ENCODE results near the gene SLC18A3.

Gene SLC18A3

GRCh38 chr10:49622426-49623425 is 12.6 kb downstream of the SLC18A3 start:
- H3K27ac Mint-ChIP-seq = no peak overlapping the region
- ATAC-seq (no peak), DNase-seq (no peak)
- H3K4me1 Mint-ChIP-seq = no peaks in the 10 kb centered on the region
- H3K9me3 Mint-ChIP-seq = no peaks in the 10 kb centered on the region
- H3K4me3 Mint-ChIP-seq = no peak overlapping the region
- H3K27me3 Mint-ChIP-seq = peaks cover 22% of the 10 kb centered on the region
- no peaks in the 10 kb centered on the region for H3K36me3 Mint-ChIP-seq (ENCODE audit: low read depth)

- Mint-ChIP-seq H3K27me3 (peaks cover 8% of the 10 kb centered on the region), H3K36me3 (ENCODE audit: low read depth) (no peaks in the 10 kb centered on the region), H3K9me3 (no peaks in the 10 kb centered on the region), H3K4me3 (no peak overlapping the region), H3K27ac (no peak overlapping the region), H3K4me1 (no peaks in the 10 kb centered on the region)
- DNase-seq = no peak
- no peak for ATAC-seq
Measured at GRCh38 chr10:49624629-49625028, 14.5 kb downstream of the SLC18A3 start.

- no peaks in the 10 kb centered on the region for H3K9me3 Mint-ChIP-seq
- DNase-seq (no peak), ATAC-seq (no peak)
- no peak overlapping the region for H3K4me3 Mint-ChIP-seq
- no peaks in the 10 kb centered on the region for H3K36me3 Mint-ChIP-seq (ENCODE audit: low read depth)
- no peaks in the 10 kb centered on the region for H3K4me1 Mint-ChIP-seq
- H3K27ac Mint-ChIP-seq = no peak overlapping the region
- peaks cover 4% of the 10 kb centered on the region for H3K27me3 Mint-ChIP-seq
Measured at GRCh38 chr10:49625411-49625810, 15.3 kb downstream of the SLC18A3 start.

GRCh38 chr10:49627038-49627437 is 16.9 kb downstream of the SLC18A3 start:
- H3K36me3 Mint-ChIP-seq (ENCODE audit: low read depth) = no peaks in the 10 kb centered on the region

GRCh38 chr10:49627644-49628247 is 17.6 kb downstream of the SLC18A3 start:
- no peak for DNase-seq
- Mint-ChIP-seq H3K27ac (no peak overlapping the region), H3K4me1 (no peaks in the 10 kb centered on the region), H3K27me3 (peaks cover 4% of the 10 kb centered on the region), H3K9me3 (no peaks in the 10 kb centered on the region), H3K4me3 (no peak overlapping the region), H3K36me3 (ENCODE audit: low read depth) (no peaks in the 10 kb centered on the region)
- no peak for ATAC-seq

More at GRCh38 chr10:49627038-49627437, 16.9 kb downstream of the SLC18A3 start:
- no peak for ATAC-seq
- Mint-ChIP-seq H3K9me3 (no peaks in the 10 kb centered on the region), H3K4me3 (no peak overlapping the region), H3K4me1 (no peaks in the 10 kb centered on the region), H3K27ac (no peak overlapping the region), H3K27me3 (peaks cover 4% of the 10 kb centered on the region)
- DNase-seq = no peak

- H3K4me3 Mint-ChIP-seq = no peak overlapping the region
- no peaks in the 10 kb centered on the region for H3K36me3 Mint-ChIP-seq (ENCODE audit: low read depth)
- H3K9me3 Mint-ChIP-seq = no peaks in the 10 kb centered on the region
- DNase-seq (no peak), ATAC-seq (no peak)
- peaks cover 2% of the 10 kb centered on the region for H3K27me3 Mint-ChIP-seq
- H3K27ac Mint-ChIP-seq = no peak overlapping the region
- H3K4me1 Mint-ChIP-seq = no peaks in the 10 kb centered on the region
Measured at GRCh38 chr10:49628599-49628998, 18.5 kb downstream of the SLC18A3 start.

- no peaks in the 10 kb centered on the region for H3K27me3 Mint-ChIP-seq
- no peaks in the 10 kb centered on the region for H3K9me3 Mint-ChIP-seq
- DNase-seq (no peak), ATAC-seq (no peak)
- H3K36me3 Mint-ChIP-seq (ENCODE audit: low read depth) = no peaks in the 10 kb centered on the region
- no peak overlapping the region for H3K27ac Mint-ChIP-seq
- H3K4me1 Mint-ChIP-seq = no peaks in the 10 kb centered on the region
- no peak overlapping the region for H3K4me3 Mint-ChIP-seq
Measured at GRCh38 chr10:49629431-49629881, 19.3 kb downstream of the SLC18A3 start.

- DNase-seq (no peak), ATAC-seq (no peak)
- no peak overlapping the region for H3K4me3 Mint-ChIP-seq
Measured at GRCh38 chr10:49631975-49632374, 21.9 kb downstream of the SLC18A3 start.

GRCh38 chr10:49632406-49633317 is 22.6 kb downstream of the SLC18A3 start:
- Mint-ChIP-seq H3K4me1 (no peaks in the 10 kb centered on the region), H3K36me3 (ENCODE audit: low read depth) (no peaks in the 10 kb centered on the region), H3K27ac (no peak overlapping the region), H3K27me3 (peaks cover 7% of the 10 kb centered on the region), H3K4me3 (no peak overlapping the region), H3K9me3 (no peaks in the 10 kb centered on the region)
- ATAC-seq = no peak
- DNase-seq = no peak

More at GRCh38 chr10:49631975-49632374, 21.9 kb downstream of the SLC18A3 start:
- no peak overlapping the region for H3K27ac Mint-ChIP-seq
- no peaks in the 10 kb centered on the region for H3K4me1 Mint-ChIP-seq
- no peaks in the 10 kb centered on the region for H3K36me3 Mint-ChIP-seq (ENCODE audit: low read depth)
- no peaks in the 10 kb centered on the region for H3K9me3 Mint-ChIP-seq
- peaks cover 3% of the 10 kb centered on the region for H3K27me3 Mint-ChIP-seq

GRCh38 chr10:49633327-49634068 is 23.4 kb downstream of the SLC18A3 start:
- Mint-ChIP-seq H3K36me3 (ENCODE audit: low read depth) (no peaks in the 10 kb centered on the region), H3K27ac (no peak overlapping the region), H3K4me3 (no peak overlapping the region), H3K27me3 (peaks cover 9% of the 10 kb centered on the region), H3K9me3 (no peaks in the 10 kb centered on the region), H3K4me1 (no peaks in the 10 kb centered on the region)
- DNase-seq (no peak), ATAC-seq (no peak)

GRCh38 chr10:49634069-49634660 is 24.1 kb downstream of the SLC18A3 start:
- H3K4me3 Mint-ChIP-seq = no peak overlapping the region
- H3K4me1 Mint-ChIP-seq = no peaks in the 10 kb centered on the region
- no peaks in the 10 kb centered on the region for H3K9me3 Mint-ChIP-seq
- no peaks in the 10 kb centered on the region for H3K36me3 Mint-ChIP-seq (ENCODE audit: low read depth)
- peaks cover 9% of the 10 kb centered on the region for H3K27me3 Mint-ChIP-seq
- DNase-seq (no peak), ATAC-seq (no peak)
- no peak overlapping the region for H3K27ac Mint-ChIP-seq

- no peak for DNase-seq
- Mint-ChIP-seq H3K4me3 (no peak overlapping the region), H3K27ac (no peak overlapping the region), H3K4me1 (no peaks in the 10 kb centered on the region), H3K36me3 (ENCODE audit: low read depth) (no peaks in the 10 kb centered on the region), H3K27me3 (peaks cover 10% of the 10 kb centered on the region), H3K9me3 (no peaks in the 10 kb centered on the region)
- no peak for ATAC-seq
Measured at GRCh38 chr10:49642311-49642710, 32.2 kb downstream of the SLC18A3 start.

GRCh38 chr10:49643241-49644034 is 33.3 kb downstream of the SLC18A3 start:
- Mint-ChIP-seq H3K9me3 (no peaks in the 10 kb centered on the region), H3K36me3 (ENCODE audit: low read depth) (no peaks in the 10 kb centered on the region), H3K4me1 (peaks cover 5% of the 10 kb centered on the region), H3K4me3 (no peak overlapping the region), H3K27me3 (peaks cover 5% of the 10 kb centered on the region), H3K27ac (no peak overlapping the region)
- ATAC-seq (no peak), DNase-seq (no peak)

All from activated naive CD8-positive, alpha-beta T cell treated with anti-CD3 and anti-CD28 coated beads, Interleukin-2, amount 50 U/mL, for 24 hours (primary cell).